Mesendoderm (in vitro differentiated cells): Measurements from ENCODE around the gene GSTM5.
"Not testable (repeated sequence)": the region's sequence is repeated elsewhere in the genome, so short reads cannot be mapped to it uniquely, and the experiment has no call there.

Source experiments
- DNase-seq: peaks from one replicate; pipeline ENCODE4 v3.0.0; 2013
- H2AK5ac ChIP-seq: 2 replicates; pipeline ENCODE4 v1.6.1; 2013; ENCODE audit warnings: low read length, inconsistent platforms
- H2BK120ac ChIP-seq: 2 replicates; pipeline ENCODE4 v1.6.1; 2013; ENCODE audit warnings: low read depth, mild to moderate bottlenecking, low read length, moderate library complexity, mixed read lengths
- H2BK15ac ChIP-seq: replicated peaks from 2 replicates; pipeline ENCODE4 v1.6.1; 2013; ENCODE audit warnings: low read depth, mild to moderate bottlenecking, moderate library complexity
- H2BK5ac ChIP-seq: 2 replicates; pipeline ENCODE4 v1.6.1; 2013; ENCODE audit warnings: low read length, inconsistent platforms
- H3K18ac ChIP-seq: 2 replicates; pipeline ENCODE4 v1.6.1; 2013; ENCODE audit warnings: mild to moderate bottlenecking, low read length, mixed read lengths
- H3K23ac ChIP-seq: one replicate; pipeline ENCODE4 v1.6.1; 2013; ENCODE audit warnings: low read length
- H3K27ac ChIP-seq: 2 replicates; pipeline ENCODE4 v1.5.1; 2013; ENCODE audit warnings: low read depth, mild to moderate bottlenecking, inconsistent platforms, low read length, moderate library complexity
- H3K27me3 ChIP-seq: 2 replicates; pipeline ENCODE4 v1.6.1; 2013; ENCODE audit warnings: low read length, control low read depth, mild to moderate bottlenecking, inconsistent platforms; ENCODE audit not compliant: insufficient read depth, poor library complexity
- H3K36me3 ChIP-seq: 2 replicates; pipeline ENCODE4 v1.6.1; 2013; ENCODE audit warnings: low read length, inconsistent platforms; ENCODE audit not compliant: control insufficient read depth, insufficient read depth
- H3K4ac ChIP-seq: one replicate; pipeline ENCODE4 v1.6.1; 2013; ENCODE audit warnings: low read depth, mild to moderate bottlenecking, low read length, moderate library complexity
- H3K4me1 ChIP-seq: 2 replicates; pipeline ENCODE4 v1.6.1; 2013; ENCODE audit warnings: low read depth, low read length, inconsistent platforms; ENCODE audit not compliant: control insufficient read depth
- H3K4me2 ChIP-seq: 2 replicates; pipeline ENCODE4 v1.6.1; 2013; ENCODE audit warnings: low read length
- H3K4me3 ChIP-seq: 2 replicates; pipeline ENCODE4 v1.5.1; 2013; ENCODE audit warnings: mild to moderate bottlenecking, low read length
- H3K56ac ChIP-seq: one replicate; pipeline ENCODE4 v1.6.1; 2013; ENCODE audit warnings: low read length
- H3K79me1 ChIP-seq: 2 replicates; pipeline ENCODE4 v1.6.1; 2013; ENCODE audit warnings: low read length, inconsistent platforms
- H3K79me2 ChIP-seq: 2 replicates; pipeline ENCODE4 v1.6.1; 2013; ENCODE audit warnings: mild to moderate bottlenecking, low read length; ENCODE audit not compliant: control insufficient read depth, insufficient read depth
- H3K9ac ChIP-seq: 2 replicates; pipeline ENCODE4 v1.6.1; 2013; ENCODE audit warnings: low read length, inconsistent platforms
- H4K5ac ChIP-seq: one replicate; pipeline ENCODE4 v1.6.1; 2013; ENCODE audit warnings: low read length
- H4K8ac ChIP-seq: one replicate; pipeline ENCODE4 v1.6.1; 2013; ENCODE audit warnings: low read depth, mild to moderate bottlenecking, control low read depth, low read length, moderate library complexity
- WGBS: extraction: QIAGEN DNeasy Blood & Tissue Kit; methylation state at CpG from one replicate; pipeline ENCODE4 v1.1.7; 2013; ENCODE audit warnings: low lambda C conversion rate, missing lambda C conversion rate; ENCODE audit not compliant: insufficient coverage; ENCODE audit errors: extremely low coverage; 5-methylcytosine and 5-hydroxymethylcytosine counted together

GSTM5 gene

GRCh38 chr1:109765896-109766615, 54.0 kb downstream of the GSTM5 start:
- Histone ChIP-seq H2BK120ac (no peak overlapping the region), H3K23ac (no peak overlapping the region), H3K79me2 (no peaks in the 10 kb centered on the region), H3K4me3 (no peak overlapping the region), H3K27ac (no peak overlapping the region), H3K18ac (no peak overlapping the region), H3K9ac (no peak overlapping the region), H2BK5ac (no peak overlapping the region), H3K4me1 (no peaks in the 10 kb centered on the region), H3K56ac (no peak overlapping the region), H2AK5ac (no peak overlapping the region), H3K79me1 (no peaks in the 10 kb centered on the region), H2BK15ac (no peak overlapping the region), H3K4me2 (no peak overlapping the region), H3K4ac (no peak overlapping the region), H3K27me3 (no peaks in the 10 kb centered on the region), H4K5ac (no peak overlapping the region), H3K36me3 (no peaks in the 10 kb centered on the region), H4K8ac (no peak overlapping the region)
- no peak for DNase-seq
- WGBS: no CpG with 5 or more reads among the region's 13 CpGs

- not testable (repeated sequence) for H3K27ac ChIP-seq, H2BK120ac ChIP-seq, H3K79me1 ChIP-seq, H3K36me3 ChIP-seq, H3K27me3 ChIP-seq, H3K79me2 ChIP-seq, H3K23ac ChIP-seq, H3K9ac ChIP-seq, H3K4ac ChIP-seq, H3K56ac ChIP-seq, H2AK5ac ChIP-seq, H3K18ac ChIP-seq, H4K8ac ChIP-seq, DNase-seq, H4K5ac ChIP-seq, H2BK5ac ChIP-seq, H3K4me3 ChIP-seq, H2BK15ac ChIP-seq, H3K4me2 ChIP-seq, H3K4me1 ChIP-seq
- no CpG with 5 or more reads among the region's 17 CpGs for WGBS
Observed at GRCh38 chr1:109766991-109767636, 55.1 kb downstream of the GSTM5 start.
